HG03575 (cell line): ENCODE results near the gene CCDC122.

Experiments
- ATAC-seq: cut with Tn5 transposase; IDR thresholded peaks from one replicate; pipeline ENCODE4 v1.9.1; 2021; ENCODE audit not compliant: unreplicated experiment, insufficient number of reproducible peaks, low FRiP score; ENCODE audit errors: extremely low read depth

Gene CCDC122

DNA sequence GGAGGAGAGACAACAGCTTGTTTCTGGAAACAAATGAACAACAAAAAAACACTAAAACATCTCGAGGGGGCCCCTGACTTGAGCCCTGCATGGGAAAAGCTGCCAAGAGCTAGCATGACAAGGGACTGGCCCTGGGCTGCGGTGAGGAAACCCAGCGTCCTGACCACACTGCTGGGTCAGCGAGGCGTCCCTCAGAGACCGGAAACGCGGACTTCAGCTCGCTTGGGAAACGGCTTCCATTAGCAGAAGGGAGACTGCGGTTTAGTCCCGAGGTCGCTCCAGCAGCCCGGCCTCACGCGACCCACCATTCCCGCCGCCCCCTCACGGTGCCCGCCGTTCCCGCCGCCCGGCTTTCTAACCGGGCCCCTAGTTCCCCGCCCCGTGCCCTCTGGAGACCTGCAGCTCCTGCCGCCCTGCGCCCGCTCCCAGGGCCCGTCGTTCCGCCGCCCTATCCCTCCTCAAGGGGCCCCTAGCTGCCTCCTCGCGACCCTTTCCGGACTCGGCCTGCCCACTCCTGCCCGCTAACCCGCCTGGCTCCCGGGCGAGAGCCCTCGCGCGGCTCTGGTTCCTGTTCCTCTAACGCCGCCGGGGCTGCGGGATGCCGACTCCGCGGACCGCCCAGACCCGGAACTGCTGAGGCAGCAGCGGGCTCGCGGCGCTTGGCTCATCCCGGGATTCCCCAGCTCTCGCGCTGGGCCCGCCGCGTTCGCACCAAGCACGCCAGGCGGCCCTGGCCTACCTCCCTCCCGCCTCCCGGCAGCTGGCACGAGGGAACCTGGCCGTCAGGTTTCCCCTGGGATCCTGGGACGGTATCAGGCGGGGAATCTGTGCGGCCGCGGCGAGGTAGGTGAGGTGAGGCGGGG is at the start of gene CCDC122:
CCDC122 (minus strand) TSS at position 849 of the 863 bp plus-strand sequence. CDS start 10,364 bp downstream, outside the sequence.
- ATAC-seq = no peak

DNA sequence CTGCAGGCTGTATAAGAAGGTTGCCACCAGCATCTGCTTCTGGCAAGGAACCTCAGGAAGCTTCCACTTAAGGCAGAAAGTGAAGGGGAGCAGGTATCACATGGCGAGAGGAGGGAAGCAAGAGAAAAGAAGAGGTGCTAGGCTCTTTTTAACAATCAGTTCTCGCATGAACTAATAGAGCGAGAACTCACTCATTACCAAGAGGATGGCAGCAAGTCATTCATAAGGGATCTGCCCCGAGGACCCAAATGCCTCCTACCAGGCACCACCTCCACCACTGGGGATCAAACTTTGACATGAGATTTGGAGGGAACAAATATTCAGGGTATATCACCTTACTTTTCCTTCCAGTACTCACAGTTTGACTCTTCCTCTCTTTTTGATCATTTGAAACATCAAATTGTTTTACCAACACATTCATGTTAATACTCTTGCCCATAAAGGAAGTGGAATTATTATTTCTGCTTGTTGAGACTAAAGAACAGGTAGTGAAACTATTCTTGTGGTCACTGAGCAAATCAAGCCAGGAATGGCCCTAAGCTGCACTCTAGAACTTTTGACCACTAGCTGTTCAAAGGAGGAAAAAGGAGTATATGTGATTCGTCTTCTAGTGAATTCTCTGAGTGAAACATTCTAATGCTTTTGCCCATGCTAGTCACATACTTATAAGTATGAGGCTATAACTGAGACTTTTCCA is 45.2 kb upstream of the CCDC122 start:
- no peak for ATAC-seq

DNA sequence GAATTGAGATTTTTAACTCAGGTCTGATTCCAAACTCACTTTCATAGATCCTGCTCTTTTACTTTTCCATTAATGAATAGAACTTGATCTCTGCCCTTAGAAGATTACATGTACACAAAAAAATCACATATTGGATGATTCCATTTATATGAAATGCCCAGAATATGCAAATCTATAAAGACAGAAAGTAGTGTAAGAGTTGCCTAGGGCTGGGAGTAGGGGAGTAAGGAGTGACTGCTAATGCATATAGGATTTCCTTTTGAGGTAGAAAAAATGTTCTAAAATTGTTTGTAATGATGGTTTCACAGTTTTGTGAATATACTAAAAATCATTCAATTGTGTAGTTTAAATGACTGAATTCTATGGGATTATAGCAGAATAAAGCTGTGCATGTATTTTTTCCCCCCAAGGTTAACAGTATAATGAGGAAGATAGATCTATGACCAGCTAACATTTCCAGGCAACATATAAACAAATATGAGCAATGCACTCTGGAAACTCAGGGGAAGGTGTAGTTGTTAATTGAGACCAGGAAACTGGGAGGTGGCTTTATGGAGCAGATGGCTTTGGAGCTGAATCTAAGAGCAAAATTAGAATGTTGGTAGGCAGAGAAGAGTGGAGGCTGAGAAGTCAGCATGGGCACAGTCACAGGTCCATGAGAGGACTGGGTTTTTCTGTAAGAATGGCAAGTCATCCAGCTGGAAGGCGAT is 41.6 kb upstream of the CCDC122 start:
- no peak for ATAC-seq

GRCh38 chr13:43918636-43919035 is 39.1 kb upstream of the CCDC122 start:
- ATAC-seq = no peak

- ATAC-seq = no peak
Observed at GRCh38 chr13:43916828-43917227, 37.3 kb upstream of the CCDC122 start.

GRCh38 chr13:43915451-43915850 is 35.9 kb upstream of the CCDC122 start:
- ATAC-seq = no peak

DNA sequence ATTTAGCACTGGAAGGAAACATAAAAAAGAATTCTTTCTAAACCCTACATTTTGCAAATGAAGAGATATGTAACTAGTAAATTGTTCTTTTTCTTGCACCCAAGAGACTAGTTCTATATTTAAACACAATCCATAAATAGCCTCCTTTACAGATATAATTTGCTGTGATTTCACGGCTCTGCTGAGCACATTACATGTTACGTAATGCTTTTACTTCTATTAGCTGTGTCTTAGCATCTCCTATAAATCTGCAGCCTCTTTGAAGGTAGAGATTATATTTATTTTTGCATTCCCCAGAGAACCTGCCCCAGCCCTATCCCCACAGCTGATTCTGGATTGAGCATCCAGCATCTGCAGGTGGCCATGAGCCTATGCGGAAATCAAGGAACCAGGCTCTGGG is 32.3 kb upstream of the CCDC122 start:
- ATAC-seq = no peak

- ATAC-seq = no peak
Observed at GRCh38 chr13:43911278-43911677, 31.7 kb upstream of the CCDC122 start.

GRCh38 chr13:43910856-43911255 is 31.3 kb upstream of the CCDC122 start:
- no peak for ATAC-seq

GRCh38 chr13:43908156-43909126 is 28.9 kb upstream of the CCDC122 start:
- no peak for ATAC-seq

- ATAC-seq = no peak
Observed at GRCh38 chr13:43905435-43906031, 26.0 kb upstream of the CCDC122 start.

DNA sequence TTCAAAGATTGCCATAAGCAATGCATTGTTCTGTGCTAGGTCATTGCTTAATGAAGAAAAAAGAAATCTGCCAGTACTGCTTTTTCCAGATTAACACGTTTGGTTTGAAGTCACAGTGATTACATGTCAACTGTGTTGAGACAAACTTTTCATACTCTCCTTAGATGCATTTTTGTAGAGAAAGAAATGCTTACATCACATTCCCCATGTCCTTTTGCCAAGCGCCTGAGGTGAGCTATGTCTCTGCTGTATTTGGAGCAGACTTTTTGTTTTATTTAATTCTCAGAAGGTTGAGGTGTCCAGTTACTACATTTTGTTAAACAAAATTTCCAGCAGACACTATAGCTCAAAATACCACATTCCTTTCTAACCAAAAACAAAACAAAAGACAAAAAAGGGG is 16.4 kb upstream of the CCDC122 start:
- no peak for ATAC-seq

DNA sequence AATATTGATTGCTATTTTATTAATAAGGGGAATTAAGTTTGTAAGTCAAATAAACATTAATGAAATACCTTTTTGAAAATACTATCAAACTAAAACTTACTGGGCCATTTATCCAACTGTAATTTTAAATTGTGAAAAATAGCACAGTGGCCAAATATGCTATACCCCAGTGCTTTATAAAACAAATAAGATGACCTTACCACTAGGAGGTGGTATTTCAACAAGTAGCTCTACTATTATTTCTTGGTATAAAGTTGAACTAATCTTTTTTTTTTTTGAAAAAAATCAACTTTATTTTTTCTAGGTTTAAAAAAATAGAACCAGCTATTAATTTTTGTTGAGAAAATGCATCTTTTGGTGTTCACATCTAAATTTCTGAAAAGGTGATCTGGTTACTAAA is 14.9 kb upstream of the CCDC122 start:
- ATAC-seq = no peak

GRCh38 chr13:43884222-43884621 is 4.7 kb upstream of the CCDC122 start:
- ATAC-seq = no peak

GRCh38 chr13:43883631-43884030 is 4.1 kb upstream of the CCDC122 start:
- ATAC-seq = no peak

GRCh38 chr13:43881580-43881979 is 2.0 kb upstream of the CCDC122 start:
- no peak for ATAC-seq

GRCh38 chr13:43880926-43881325 is 1.4 kb upstream of the CCDC122 start:
- no peak for ATAC-seq

- ATAC-seq = no peak
Observed at GRCh38 chr13:43880214-43880855, 795 bp upstream of the CCDC122 start.
